Ectodermal cell (in vitro differentiated cells): ENCODE data around the gene FAM228B.
"Not testable (repeated sequence)": the region's sequence is repeated elsewhere in the genome, so short reads cannot be mapped to it uniquely, and the experiment has no call there.

Experiments
- H3K27ac ChIP-seq: 2 replicates; pipeline ENCODE4 v1.7.0; 2013; ENCODE audit warnings: mild to moderate bottlenecking, low read depth, low read length; ENCODE audit not compliant: insufficient read depth, poor library complexity, severe bottlenecking
- H3K27me3 ChIP-seq: 2 replicates; pipeline ENCODE4 v1.7.0; 2013; ENCODE audit warnings: mild to moderate bottlenecking, low read length; ENCODE audit not compliant: insufficient read depth, control insufficient read depth, poor library complexity, severe bottlenecking
- H3K36me3 ChIP-seq: one replicate; pipeline ENCODE4 v1.7.0; 2013; ENCODE audit warnings: low read length; ENCODE audit not compliant: control insufficient read depth, insufficient read depth
- H3K4me1 ChIP-seq: one replicate; pipeline ENCODE4 v1.7.0; 2013; ENCODE audit warnings: low read length; ENCODE audit not compliant: control insufficient read depth, insufficient read depth
- H3K4me3 ChIP-seq: 2 replicates; pipeline ENCODE4 v1.7.0; 2013; ENCODE audit warnings: low read depth, low read length, control low read depth; ENCODE audit not compliant: insufficient read depth
- H3K9me3 ChIP-seq: 2 replicates; pipeline ENCODE4 v1.7.0; 2013; ENCODE audit warnings: mild to moderate bottlenecking, low read length, moderate library complexity; ENCODE audit not compliant: control insufficient read depth
- WGBS, 2 experiments: methylation state at CpG; one replicate each; pipeline ENCODE4 v1.1.7; 2013; ENCODE audit warnings: missing lambda C conversion rate in 2 of 2; 5-methylcytosine and 5-hydroxymethylcytosine counted together

The FAM228B gene

GRCh38 chr2:24117902-24118301 is 5.4 kb upstream of the FAM228B start:
- H3K27me3 ChIP-seq, result no peaks in the 10 kb centered on the region
- WGBS, 2 experiments, result 98 to 100% methylated on average over 1 of the region's 1 CpG
- no peak overlapping the region for H3K27ac ChIP-seq
- no peaks in the 10 kb centered on the region for H3K9me3 ChIP-seq
- no peaks in the 10 kb centered on the region for H3K4me1 ChIP-seq
- no peaks in the 10 kb centered on the region for H3K36me3 ChIP-seq
- H3K4me3 ChIP-seq, result no peak overlapping the region

DNA sequence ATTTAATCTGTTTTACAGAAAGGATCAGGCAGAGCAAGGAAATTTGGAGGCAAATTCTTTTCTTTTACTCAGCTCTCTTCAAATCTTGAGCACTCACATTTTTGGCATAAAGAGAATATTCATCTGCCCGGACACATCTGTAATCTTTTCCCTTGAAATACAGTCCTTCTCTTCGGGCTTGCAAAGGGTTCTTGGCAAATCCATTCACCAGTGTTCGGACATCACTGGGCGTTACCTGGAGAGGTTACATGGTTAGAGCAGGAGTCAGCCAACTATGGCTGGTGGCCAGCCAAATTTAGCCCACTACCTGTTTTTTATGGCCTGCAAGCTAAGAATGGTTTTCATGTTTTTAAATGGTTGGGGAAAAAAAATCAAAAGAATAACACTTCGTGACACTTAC is 2.2 kb upstream of the FAM228B start:
- Histone ChIP-seq H3K4me1 (no peaks in the 10 kb centered on the region), H3K27ac (no peak overlapping the region), H3K36me3 (no peaks in the 10 kb centered on the region), H3K9me3 (no peaks in the 10 kb centered on the region), H3K27me3 (no peaks in the 10 kb centered on the region), H3K4me3 (no peak overlapping the region)
- 93 to 98% methylated on average over 4 of the region's 5 CpGs for WGBS, 2 experiments

DNA sequence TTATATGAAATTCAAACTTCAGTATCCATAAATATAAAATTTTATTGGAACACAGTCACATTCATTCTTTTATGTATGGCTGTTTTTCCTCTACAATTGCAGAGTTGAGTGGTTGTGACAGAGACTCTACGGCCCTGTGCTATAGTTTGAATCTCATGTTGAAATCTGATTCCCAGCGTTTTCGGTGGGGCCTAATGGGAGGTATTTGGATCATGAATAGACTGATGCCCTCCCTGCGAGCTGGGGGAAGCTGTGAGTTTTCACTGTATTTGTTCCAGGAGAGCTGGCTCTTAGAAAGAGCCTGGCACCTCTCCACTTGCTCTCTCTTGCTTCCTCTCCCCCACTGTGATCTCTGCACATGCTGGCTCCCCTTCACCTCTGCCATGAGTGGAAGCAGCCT is 1.8 kb upstream of the FAM228B start:
- WGBS, 2 experiments, result 29 to 46% methylated on average over 4 of the region's 4 CpGs

DNA sequence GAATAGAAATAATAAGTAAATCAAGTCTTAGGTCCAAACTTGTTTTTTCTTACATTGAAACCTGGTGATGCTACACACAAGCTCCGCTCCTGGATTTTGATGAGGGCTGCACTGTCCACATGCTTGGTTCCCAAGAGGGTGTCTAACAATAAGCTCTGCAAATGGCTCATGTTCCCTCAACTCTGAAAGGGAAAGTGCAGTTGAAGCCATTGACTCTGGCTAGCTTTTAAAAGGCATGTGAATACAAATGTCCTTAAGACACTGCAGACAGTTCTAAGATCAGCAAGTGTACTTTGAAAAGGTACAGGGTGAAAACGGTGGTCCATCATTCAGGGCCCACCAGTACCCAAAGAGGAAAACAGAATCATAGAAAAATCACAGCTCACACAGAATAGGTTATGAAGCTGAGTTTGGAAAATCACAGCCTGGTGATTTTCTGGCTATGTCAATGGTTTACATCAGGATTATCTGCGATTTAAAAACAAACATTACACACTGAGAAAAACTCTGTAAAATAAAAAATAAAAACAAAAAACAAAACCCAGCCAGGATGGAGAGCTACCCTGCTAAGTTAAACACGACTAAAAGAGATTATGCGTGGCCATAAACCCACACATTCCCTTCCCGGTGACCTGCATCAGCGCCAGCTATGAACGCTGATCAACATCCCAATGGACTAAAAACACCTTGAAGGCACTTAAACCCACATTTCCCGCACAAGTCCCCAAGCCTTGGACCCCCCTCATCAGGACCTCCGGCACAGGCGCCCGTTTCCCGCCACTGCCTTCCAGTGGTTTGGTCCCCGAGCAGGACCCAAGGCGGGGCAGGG is 689 bp upstream of the FAM228B start:
- no peaks in the 10 kb centered on the region for H3K9me3 ChIP-seq
- no peaks in the 10 kb centered on the region for H3K36me3 ChIP-seq
- no peaks in the 10 kb centered on the region for H3K27me3 ChIP-seq
- WGBS, 2 experiments, result 34 to 36% methylated on average over 15 of the region's 15 CpGs
- peak overlapping the region; percentile 68 for H3K4me3 ChIP-seq
- no peak overlapping the region for H3K27ac ChIP-seq
- H3K4me1 ChIP-seq, result no peaks in the 10 kb centered on the region

More for the DNA sequence above, 1.8 kb upstream of the FAM228B start:
- Histone ChIP-seq H3K4me1 (no peaks in the 10 kb centered on the region), H3K36me3 (no peaks in the 10 kb centered on the region), H3K27ac (no peak overlapping the region), H3K4me3 (no peak overlapping the region), H3K9me3 (no peaks in the 10 kb centered on the region), H3K27me3 (no peaks in the 10 kb centered on the region)

- Histone ChIP-seq H3K4me3 (peak overlapping the region; percentile 68), H3K27me3 (no peaks in the 10 kb centered on the region), H3K4me1 (no peaks in the 10 kb centered on the region), H3K36me3 (no peaks in the 10 kb centered on the region), H3K27ac (peak overlapping the region; percentile 66), H3K9me3 (no peaks in the 10 kb centered on the region)
- 32 to 35% methylated on average over 9 of the region's 9 CpGs for WGBS, 2 experiments
Measured at GRCh38 chr2:24123922-24124580, 782 bp downstream of the FAM228B start.

GRCh38 chr2:24125956-24126355 is 2.7 kb downstream of the FAM228B start:
- Histone ChIP-seq H3K4me1 (no peaks in the 10 kb centered on the region), H3K27ac (no peak overlapping the region), H3K27me3 (no peaks in the 10 kb centered on the region), H3K9me3 (no peaks in the 10 kb centered on the region), H3K36me3 (no peaks in the 10 kb centered on the region), H3K4me3 (no peak overlapping the region)
- WGBS, 2 experiments, result 88 to 100% methylated on average over 1 of the region's 1 CpG

GRCh38 chr2:24132543-24132942 is 9.3 kb downstream of the FAM228B start:
- Histone ChIP-seq H3K9me3 (no peaks in the 10 kb centered on the region), H3K27me3 (no peaks in the 10 kb centered on the region), H3K36me3 (peaks cover 5% of the 10 kb centered on the region), H3K27ac (no peak overlapping the region), H3K4me3 (no peak overlapping the region), H3K4me1 (no peaks in the 10 kb centered on the region)
- 95 to 100% methylated on average over 3 of the region's 3 CpGs for WGBS, 2 experiments

GRCh38 chr2:24140305-24140704 is 17.0 kb downstream of the FAM228B start:
- not testable (repeated sequence) for H3K4me1 ChIP-seq, H3K4me3 ChIP-seq, H3K9me3 ChIP-seq, H3K27ac ChIP-seq, H3K27me3 ChIP-seq, H3K36me3 ChIP-seq
- WGBS, 2 experiments, result 92 to 97% methylated on average over 5 of the region's 5 CpGs

DNA sequence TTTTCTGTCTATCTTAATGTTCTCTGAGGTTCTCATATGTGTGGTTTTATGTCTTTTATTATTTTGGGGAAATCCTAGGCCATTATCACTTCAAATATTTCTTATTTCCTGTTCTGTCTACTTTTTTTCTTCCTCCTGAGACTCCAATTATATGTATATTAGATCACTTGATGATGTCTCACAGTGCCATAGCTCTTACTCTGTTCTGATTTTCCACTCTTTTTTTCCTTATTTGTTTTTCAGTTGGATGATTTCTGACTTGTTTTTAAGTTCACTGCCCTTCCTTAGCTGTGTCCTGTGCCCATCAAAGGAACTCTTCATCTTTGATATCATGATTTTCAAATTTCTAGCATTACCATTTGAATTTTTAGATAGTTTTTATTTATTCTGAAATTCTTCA is 24.1 kb downstream of the FAM228B start:
- Histone ChIP-seq H3K9me3 (no peaks in the 10 kb centered on the region), H3K27ac (no peak overlapping the region), H3K36me3 (peaks cover 7% of the 10 kb centered on the region)

GRCh38 chr2:24152413-24153197 is 29.3 kb downstream of the FAM228B start:
- no peaks in the 10 kb centered on the region for H3K9me3 ChIP-seq
- H3K27me3 ChIP-seq, result no peaks in the 10 kb centered on the region
- H3K36me3 ChIP-seq, result peaks cover 7% of the 10 kb centered on the region
- no peak overlapping the region for H3K4me3 ChIP-seq
- H3K27ac ChIP-seq, result no peak overlapping the region
- 96 to 97% methylated on average over 5 of the region's 5 CpGs for WGBS, 2 experiments
- no peaks in the 10 kb centered on the region for H3K4me1 ChIP-seq

More for the DNA sequence above, 24.1 kb downstream of the FAM228B start:
- Histone ChIP-seq H3K4me1 (no peaks in the 10 kb centered on the region), H3K4me3 (no peak overlapping the region), H3K27me3 (no peaks in the 10 kb centered on the region)
